MCF 10A (cell line): Measurements from ENCODE around the gene PHLDA2. TPM values are rescaled to one million over a fixed set of nuclear protein-coding genes. Genes with fewer than 3 reads are reported as not detected.

Source experiments
- BruUV-seq: library from RNA; stranded (reverse); fragments of 400-500 nt; replicated peaks from 2 replicates; lab custom pipeline; 2021; lab: Mats Ljungman, UMichigan
- CTCF ChIA-PET: fragments of 300-600 bp; sonication (Branson Sonifier 250); formaldehyde crosslinking; extraction: SDS; loops from one replicate; lab custom pipeline; 2021; ENCODE audit warnings: antibody characterized with exemption, inconsistent platforms; lab: Yijun Ruan, JAX
- POLR2A ChIA-PET: fragments of 300-600, 350-650 bp; sonication (Branson Sonifier 250); formaldehyde crosslinking; extraction: SDS; loops from one replicate; lab custom pipeline; 2020; ENCODE audit warnings: antibody characterized with exemption, inconsistent platforms; lab: Yijun Ruan, JAX
- DNase-seq: peaks from one replicate; pipeline ENCODE4 v3.0.0-alpha.2; 2018; ENCODE audit not compliant: unreplicated experiment
- H3K27ac Mint-ChIP-seq: one replicate; pipeline ENCODE4 v1.8.0; 2022; ENCODE audit warnings: mild to moderate bottlenecking, low read depth, mixed read lengths; ENCODE audit not compliant: unreplicated experiment
- H3K27me3 Mint-ChIP-seq: one replicate; pipeline ENCODE4 v1.8.0; 2022; ENCODE audit warnings: mixed read lengths; ENCODE audit not compliant: insufficient read depth, unreplicated experiment
- H3K36me3 Mint-ChIP-seq: one replicate; pipeline ENCODE4 v1.8.0; 2022; ENCODE audit warnings: mild to moderate bottlenecking, moderate library complexity, mixed read lengths; ENCODE audit not compliant: insufficient read depth, unreplicated experiment
- H3K4me1 Mint-ChIP-seq: one replicate; pipeline ENCODE4 v1.8.0; 2022; ENCODE audit warnings: mixed read lengths; ENCODE audit not compliant: insufficient read depth, unreplicated experiment
- H3K4me3 Mint-ChIP-seq: one replicate; pipeline ENCODE4 v1.8.0; 2022; ENCODE audit warnings: mild to moderate bottlenecking, moderate library complexity, mixed read lengths; ENCODE audit not compliant: unreplicated experiment
- H3K9me3 Mint-ChIP-seq: one replicate; pipeline ENCODE4 v1.8.0; 2022; ENCODE audit warnings: mixed read lengths; ENCODE audit not compliant: unreplicated experiment
- CTCF ChIP-seq: fragments of 200-600 bp; IDR thresholded peaks from one replicate; pipeline ENCODE4 v1.8.0; 2022; ENCODE audit warnings: antibody characterized with exemption, mild to moderate bottlenecking; ENCODE audit not compliant: unreplicated experiment
- intact Hi-C: fragments of 100-400 bp; cut with micrococcal nuclease; formaldehyde crosslinking; loops from 2 replicates; pipeline ENCODE4 v1.14.1; 2022
- total RNA-seq: library from RNA; stranded (reverse); gene quantifications from 2 replicates; pipeline ENCODE4 v1.2.3, GENCODE V29; 2022

The PHLDA2 gene
- total RNA-seq, 1 experiment from 2014 or later = 135 TPM

- H3K4me1 Mint-ChIP-seq = peaks cover 11% of the 10 kb centered on the region
- H3K36me3 Mint-ChIP-seq = peaks cover 17% of the 10 kb centered on the region
- H3K27ac Mint-ChIP-seq = peak overlapping the region; percentile 70
- DNase-seq = no peak
- peaks cover 19% of the 10 kb centered on the region for H3K9me3 Mint-ChIP-seq
- H3K27me3 Mint-ChIP-seq = no peaks in the 10 kb centered on the region
- H3K4me3 Mint-ChIP-seq = no peak overlapping the region
- BruUV-seq = no TSS peak
- ChIA-PET CTCF (interaction anchor here (0.7 to 2.2 kb wide), 8 partner anchors 9 to 401 kb away, joined by 3 to 10 read pairs (median 4); no protein-coding TSS in a partner anchor), POLR2A (interaction anchor here (0.9 to 2.7 kb wide), 10 partner anchors 9 to 445 kb away, joined by 4 to 13 read pairs (median 6); partner anchors contain the start of genes NAP1L4 and ZNF195)
- no peak for TF ChIP-seq CTCF
- intact Hi-C loops = loop anchor here (5.0 kb wide), 1 partner anchor 58 kb away; the partner anchor contains the start of gene NAP1L4
These were observed 4.9 kb upstream of the PHLDA2 start for GRCh38 chr11:2934021-2934550.

DNA sequence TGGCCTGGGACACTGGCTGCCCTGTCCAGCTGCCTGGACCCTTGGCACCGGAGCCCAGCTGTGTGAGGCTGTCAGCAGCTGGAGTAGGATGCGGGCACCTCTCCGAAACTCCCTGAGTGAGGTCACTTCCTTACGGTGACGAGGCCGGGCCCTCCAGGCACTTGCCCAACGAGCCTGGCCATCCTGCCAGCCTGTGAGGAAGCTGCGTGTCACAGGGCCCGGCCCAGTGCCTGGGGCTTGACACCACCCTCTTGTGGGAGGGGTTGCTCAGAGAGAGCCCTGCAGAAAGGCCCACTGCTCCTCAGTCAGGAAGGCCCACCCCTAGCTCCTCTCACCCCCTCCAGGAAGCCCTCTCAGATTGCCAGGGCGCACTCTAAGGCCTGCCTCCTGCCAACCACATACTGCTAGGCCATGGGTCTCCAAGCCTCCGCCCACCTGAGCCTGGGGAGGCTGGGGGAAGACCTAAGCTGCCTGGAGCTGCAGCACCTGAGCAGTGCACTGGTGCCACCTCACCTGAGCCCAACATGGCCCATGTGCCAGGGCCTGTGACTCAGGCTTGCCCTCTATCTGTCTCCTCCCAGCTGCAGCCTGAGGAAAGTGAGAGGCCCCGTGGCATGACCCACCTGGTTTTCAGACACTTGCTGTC is 4.3 kb upstream of the PHLDA2 start:
- Mint-ChIP-seq H3K27me3 (no peaks in the 10 kb centered on the region), H3K4me1 (peaks cover 11% of the 10 kb centered on the region), H3K36me3 (peaks cover 11% of the 10 kb centered on the region), H3K4me3 (peak overlapping the region; percentile 28), H3K27ac (peak overlapping the region; percentile 70), H3K9me3 (peaks cover 14% of the 10 kb centered on the region)
- POLR2A ChIA-PET = interaction anchor here (0.9 to 2.7 kb wide), 12 partner anchors 9 to 446 kb away, joined by 3 to 13 read pairs (median 6); partner anchors contain the start of genes NAP1L4 and ZNF195
- BruUV-seq = no TSS peak
- peak; percentile 94 for DNase-seq
- intact Hi-C loops = loop anchor here (5.0 kb wide), 1 partner anchor 59 kb away; the partner anchor contains the start of gene NAP1L4
- CTCF ChIA-PET = interaction anchor here (0.7 to 2.4 kb wide), 11 partner anchors 9 to 401 kb away, joined by 3 to 20 read pairs (median 4); no protein-coding TSS in a partner anchor
- no peak for TF ChIP-seq CTCF

- Mint-ChIP-seq H3K9me3 (peaks cover 8% of the 10 kb centered on the region), H3K27me3 (no peaks in the 10 kb centered on the region), H3K27ac (peak overlapping the region; percentile 70), H3K4me3 (peak overlapping the region; percentile 28), H3K36me3 (peaks cover 6% of the 10 kb centered on the region), H3K4me1 (peaks cover 15% of the 10 kb centered on the region)
- TF ChIP-seq CTCF = no peak
- BruUV-seq = no TSS peak
- intact Hi-C loops = loop anchor here (5.0 kb wide), 1 partner anchor 59 kb away; the partner anchor contains the start of gene NAP1L4
- ChIA-PET POLR2A (interaction anchor here (0.6 to 2.7 kb wide), 13 partner anchors 8 to 446 kb away, joined by 3 to 13 read pairs (median 5); partner anchors contain the start of genes NAP1L4 and ZNF195), CTCF (interaction anchor here (0.7 to 2.4 kb wide), 7 partner anchors 12 to 400 kb away, joined by 3 to 20 read pairs (median 6); no protein-coding TSS in a partner anchor)
- peak; percentile 68 for DNase-seq
These were observed 3.6 kb upstream of the PHLDA2 start for GRCh38 chr11:2932850-2933251.
